DMS 273 treated with DMSO at 0.1 percent for 48 hours (cell line): ENCODE data around the gene GPC5.

Source experiments
- DNase-seq: peaks from one replicate; lab custom pipeline; 2025; lab: John Stamatoyannopoulos, UW

Gene GPC5

GRCh38 chr13:91710733-91711132 lies 312.3 kb downstream of the GPC5 start:
- DNase-seq, result no peak

- DNase-seq, result no peak
These were observed 316.4 kb downstream of the GPC5 start for GRCh38 chr13:91714855-91715254.

- DNase-seq, result no peak
These were observed 318.1 kb downstream of the GPC5 start for GRCh38 chr13:91716436-91717065.

- DNase-seq, result no peak
These were observed 320.6 kb downstream of the GPC5 start for GRCh38 chr13:91719033-91719432.

- no peak for DNase-seq
These were observed 323.0 kb downstream of the GPC5 start for GRCh38 chr13:91721413-91721812.

GRCh38 chr13:91722267-91722884 lies 324.0 kb downstream of the GPC5 start:
- DNase-seq, result no peak

GRCh38 chr13:91724591-91724990 lies 326.2 kb downstream of the GPC5 start:
- no peak for DNase-seq

GRCh38 chr13:91725646-91726045 lies 327.2 kb downstream of the GPC5 start:
- no peak for DNase-seq

GRCh38 chr13:91726671-91727070 lies 328.2 kb downstream of the GPC5 start:
- no peak for DNase-seq

- no peak for DNase-seq
These were observed 331.4 kb downstream of the GPC5 start for GRCh38 chr13:91729859-91730258.

GRCh38 chr13:91739751-91740150 lies 341.3 kb downstream of the GPC5 start:
- DNase-seq, result no peak

GRCh38 chr13:91740756-91741155 lies 342.3 kb downstream of the GPC5 start:
- no peak for DNase-seq

GRCh38 chr13:91741925-91742324 lies 343.5 kb downstream of the GPC5 start:
- no peak for DNase-seq

- DNase-seq, result no peak
These were observed 345.9 kb downstream of the GPC5 start for GRCh38 chr13:91744284-91744683.

- DNase-seq, result no peak
These were observed 347.5 kb downstream of the GPC5 start for GRCh38 chr13:91745967-91746366.

- no peak for DNase-seq
These were observed 348.8 kb downstream of the GPC5 start for GRCh38 chr13:91747186-91747585.

GRCh38 chr13:91748416-91749089 lies 350.1 kb downstream of the GPC5 start:
- no peak for DNase-seq

- no peak for DNase-seq
These were observed 360.3 kb downstream of the GPC5 start for GRCh38 chr13:91758724-91759123.

- DNase-seq, result no peak
These were observed 364.5 kb downstream of the GPC5 start for GRCh38 chr13:91762957-91763356.

GRCh38 chr13:91764527-91764926 lies 366.1 kb downstream of the GPC5 start:
- DNase-seq, result no peak

GRCh38 chr13:91767651-91768050 lies 369.2 kb downstream of the GPC5 start:
- no peak for DNase-seq

- DNase-seq, result no peak
These were observed 370.3 kb downstream of the GPC5 start for GRCh38 chr13:91768746-91769145.

GRCh38 chr13:91771229-91771628 lies 372.8 kb downstream of the GPC5 start:
- no peak for DNase-seq
